Stimulated activated CD8-positive, alpha-beta memory T cell treated with anti-CD3 and anti-CD28 coated beads, Interleukin-12 subunit alpha, Interleukin-12 subunit beta, amount 100 ng/mL, for 24 hours (primary cell): ENCODE measurements around the gene POF1B.

Source experiments
- DNase-seq: peaks from one replicate; pipeline ENCODE4 v3.0.0-alpha.2; 2020; ENCODE audit errors: extremely low read depth

POF1B gene

DNA sequence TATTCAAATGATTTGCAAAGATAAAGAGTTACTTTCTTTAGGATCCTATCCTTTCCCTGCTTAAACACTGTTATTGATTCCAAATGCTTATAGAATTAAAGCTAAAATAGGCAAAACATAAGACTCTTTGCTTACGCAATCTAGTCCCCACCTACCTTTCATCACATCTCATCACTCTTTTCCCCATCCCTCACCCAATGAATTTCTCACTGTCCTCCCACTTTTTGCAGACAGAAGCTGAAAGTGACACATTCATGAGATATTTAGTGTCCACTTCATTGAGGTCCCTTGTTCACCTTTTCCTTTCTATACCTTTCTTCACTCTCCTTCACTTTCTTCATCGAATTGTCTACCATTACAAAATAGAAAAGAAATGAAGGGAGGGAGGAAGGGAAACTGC is 136.3 kb downstream of the POF1B start:
- DNase-seq = no peak
